HT1080 (cell line): ENCODE results near the gene UTRN. TPM values are rescaled to one million over a fixed set of nuclear protein-coding genes. Genes with fewer than 3 reads are reported as not detected.

Source experiments
- total RNA-seq: library from RNA; depleted of rRNA; stranded (reverse); fragments of >200 nt; shearing (Covaris generic); gene quantifications from 2 replicates; pipeline ENCODE4 v1.2.3, GENCODE V29; 2014; rRNA removed

The UTRN gene
- total RNA-seq, 1 experiment from 2014 or later: 34.3 TPM

Other genes starting within 250 kb of the UTRN start
- 168 and 227 TPM in 2 replicates for gene SF3B5, start 189.8 kb upstream of the UTRN start, total RNA-seq
- gene STX11, start 134.8 kb upstream of the UTRN start, total RNA-seq: 0.43 and 1.7 TPM in 2 replicates